ENCODE results near the gene DCAF4.
"Not testable (repeated sequence)": the region's sequence is repeated elsewhere in the genome, so short reads cannot be mapped to it uniquely, and the experiment has no call there.

DCAF4 gene

DNA sequence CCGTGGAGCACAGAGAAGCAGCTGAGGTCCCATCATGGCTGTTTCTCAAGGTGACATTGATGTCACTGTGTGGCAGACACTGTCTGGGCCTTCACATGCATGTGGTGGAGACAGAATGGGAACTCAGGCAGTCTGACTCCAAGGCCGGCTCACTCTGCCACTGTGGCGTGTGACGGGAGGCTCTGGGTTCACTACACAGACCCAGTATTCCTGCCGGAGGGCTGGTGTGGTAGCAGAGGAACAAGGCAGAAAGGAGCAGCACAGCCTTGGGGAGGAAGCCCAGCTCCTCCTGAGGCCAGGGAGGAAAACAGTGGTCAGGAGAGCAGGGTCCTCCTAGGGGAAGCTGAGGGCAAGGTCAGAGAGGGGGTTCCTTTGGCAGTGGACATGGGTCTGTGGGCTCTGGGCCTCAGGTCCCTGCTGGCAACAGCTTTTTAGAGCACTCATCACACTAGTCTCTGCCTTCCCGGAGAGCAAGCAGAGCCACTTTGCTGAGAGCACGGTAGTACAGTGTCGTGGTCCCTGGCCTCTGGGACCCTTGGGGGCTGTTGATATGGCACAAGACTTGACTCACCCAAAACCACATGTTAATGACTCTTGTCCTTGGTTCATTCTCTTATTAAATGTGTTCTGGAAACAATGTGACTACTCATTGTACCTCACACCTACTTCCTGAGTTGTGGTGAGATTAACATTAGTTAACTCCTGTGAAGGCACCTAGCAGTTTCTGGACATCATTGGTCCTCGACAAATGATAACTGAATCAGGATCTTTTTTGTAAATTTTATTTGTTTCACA lies 21.3 kb downstream of the DCAF4 start:
- TF ChIP-seq JUND (IDR thresholded peaks at IDR 0.05; ENCODE audit: low read depth), result no peak
- in situ Hi-C loops (cut with HindIII; ENCODE audit: low pct_unique_long_range_greater_than_20kb, low sequenced_read_pairs), result no loop called here
- DNase-seq (ENCODE audit: low read depth in 1 of 2, low spot score in 1 of 2), result no peak

DNA sequence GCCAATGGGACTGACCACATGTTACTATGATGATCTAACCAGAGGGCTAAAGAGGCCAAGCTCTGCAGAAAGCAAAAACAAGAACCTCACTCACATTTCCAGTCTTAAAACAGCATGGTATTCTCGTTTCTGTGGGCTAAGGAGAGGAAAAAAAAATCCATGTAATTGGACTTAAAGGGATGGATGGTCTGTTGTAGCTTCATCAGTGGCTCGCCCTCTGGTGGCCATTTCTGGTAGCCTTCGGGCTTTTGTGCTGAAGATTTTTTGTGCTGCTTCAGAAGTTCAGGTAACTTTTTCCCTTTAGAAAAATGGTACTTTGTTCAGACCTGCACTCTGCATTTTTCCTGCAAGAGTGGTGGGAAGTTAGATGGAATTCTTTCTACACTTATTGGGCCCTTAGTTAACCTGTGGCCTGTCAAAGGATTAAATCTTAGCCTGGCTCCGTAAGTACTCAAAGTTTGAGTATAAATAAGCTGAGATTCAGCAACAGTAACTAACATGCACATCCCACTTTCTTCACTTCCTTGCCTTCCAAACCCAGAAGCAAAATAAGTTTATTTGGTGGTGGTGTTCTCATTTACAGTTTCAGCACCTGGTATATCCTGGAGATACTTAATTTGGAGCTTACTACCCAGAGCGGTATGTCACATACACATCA lies 22.3 kb downstream of the DCAF4 start:
- TF ChIP-seq JUND (IDR thresholded peaks at IDR 0.05; ENCODE audit: low read depth), result no peak
- in situ Hi-C loops (cut with HindIII; ENCODE audit: low pct_unique_long_range_greater_than_20kb, low sequenced_read_pairs), result no loop called here
- peak; percentile 63 to 71 for DNase-seq (ENCODE audit: low read depth in 1 of 2, low spot score in 1 of 2)

DNA sequence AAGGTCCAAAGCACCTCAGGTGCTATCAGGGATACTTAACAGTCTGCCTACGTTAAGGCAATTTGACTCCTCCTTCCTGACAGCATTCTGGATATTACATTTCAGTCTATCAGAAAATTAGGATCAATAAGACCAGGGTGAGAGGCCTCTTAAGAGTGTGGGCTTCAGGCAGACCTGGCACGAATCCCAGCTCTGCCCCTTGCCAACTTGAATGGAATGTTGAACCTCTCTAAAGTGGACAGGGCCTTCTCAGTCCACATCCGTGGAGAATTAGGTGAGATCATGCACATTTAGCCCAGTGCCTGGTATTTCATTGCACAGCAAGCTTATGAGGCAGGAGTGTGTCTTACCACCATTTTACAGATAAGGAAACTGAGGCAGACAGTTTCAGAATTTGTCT lies 25.9 kb downstream of the DCAF4 start:
- DNase-seq (ENCODE audit: low read depth in 1 of 2, low spot score in 1 of 2), result no peak
- TF ChIP-seq JUND (IDR thresholded peaks at IDR 0.05; ENCODE audit: low read depth), result no peak
- in situ Hi-C loops (cut with HindIII; ENCODE audit: low pct_unique_long_range_greater_than_20kb, low sequenced_read_pairs), result no loop called here

DNA sequence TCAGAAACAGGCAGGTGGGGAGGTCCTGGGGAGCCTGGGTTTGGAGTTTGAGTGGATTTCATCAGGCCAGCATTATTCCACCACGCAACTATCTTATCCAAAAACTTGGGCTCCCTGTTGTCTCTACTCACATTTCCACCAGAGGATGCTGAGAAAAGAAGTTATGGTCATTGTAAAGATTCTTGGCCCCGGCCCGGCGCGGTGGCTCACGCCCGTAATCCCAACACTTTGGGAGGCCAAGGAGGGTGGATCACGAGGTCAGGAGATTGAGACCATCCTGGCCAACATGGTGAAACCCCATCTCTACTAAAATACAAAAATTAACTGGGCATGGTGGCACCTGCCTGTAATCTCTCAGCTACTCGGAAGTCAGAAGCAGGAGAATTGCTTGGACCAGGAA lies 30.5 kb downstream of the DCAF4 start:
- DNase-seq (ENCODE audit: low read depth in 1 of 2, low spot score in 1 of 2); in situ Hi-C loops (cut with HindIII; ENCODE audit: low pct_unique_long_range_greater_than_20kb, low sequenced_read_pairs): not testable (repeated sequence)

DNA sequence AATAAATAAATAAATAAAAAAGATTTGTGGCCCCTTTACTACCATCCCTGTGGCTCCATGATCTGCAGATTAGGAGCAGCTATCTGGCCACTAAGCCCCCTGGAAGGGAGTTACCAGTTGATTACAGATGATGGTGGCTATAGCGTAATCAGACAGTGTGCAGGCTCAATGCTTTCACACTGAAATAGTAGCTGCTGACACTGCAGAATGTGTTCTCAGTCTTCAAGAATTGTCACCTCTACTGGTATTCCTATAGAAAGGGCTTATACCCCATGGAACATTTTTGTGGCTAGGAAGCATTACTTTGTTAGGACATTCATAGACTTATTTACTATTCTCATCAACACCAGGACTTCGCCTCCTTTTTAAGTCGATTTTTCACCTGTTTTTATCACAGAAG lies 30.9 kb downstream of the DCAF4 start:
- no peak for DNase-seq (ENCODE audit: low read depth in 1 of 2, low spot score in 1 of 2)
- in situ Hi-C loops (cut with HindIII; ENCODE audit: low pct_unique_long_range_greater_than_20kb, low sequenced_read_pairs), result no loop called here
- TF ChIP-seq JUND (IDR thresholded peaks at IDR 0.05; ENCODE audit: low read depth), result no peak

DNA sequence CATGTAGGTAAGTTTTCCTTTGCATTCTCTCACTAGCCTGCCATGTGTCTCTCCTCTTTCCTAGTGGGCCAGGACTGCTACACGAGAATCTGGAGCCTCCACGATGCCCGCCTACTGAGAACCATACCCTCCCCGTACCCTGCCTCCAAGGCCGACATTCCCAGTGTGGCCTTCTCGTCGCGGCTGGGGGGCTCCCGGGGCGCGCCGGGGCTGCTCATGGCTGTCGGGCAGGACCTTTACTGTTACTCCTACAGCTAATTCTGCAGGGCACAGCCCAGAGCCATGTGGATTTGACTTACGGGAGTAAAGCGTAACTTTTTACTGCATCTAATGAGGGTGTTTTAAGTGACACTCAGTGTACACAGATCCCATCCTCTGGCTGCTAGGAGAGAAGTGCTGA lies 32.3 kb downstream of the DCAF4 start:
- in situ Hi-C loops (cut with HindIII; ENCODE audit: low pct_unique_long_range_greater_than_20kb, low sequenced_read_pairs), result no loop called here
- no peak for DNase-seq (ENCODE audit: low read depth in 1 of 2, low spot score in 1 of 2)
- no peak for TF ChIP-seq JUND (IDR thresholded peaks at IDR 0.05; ENCODE audit: low read depth)

DNA sequence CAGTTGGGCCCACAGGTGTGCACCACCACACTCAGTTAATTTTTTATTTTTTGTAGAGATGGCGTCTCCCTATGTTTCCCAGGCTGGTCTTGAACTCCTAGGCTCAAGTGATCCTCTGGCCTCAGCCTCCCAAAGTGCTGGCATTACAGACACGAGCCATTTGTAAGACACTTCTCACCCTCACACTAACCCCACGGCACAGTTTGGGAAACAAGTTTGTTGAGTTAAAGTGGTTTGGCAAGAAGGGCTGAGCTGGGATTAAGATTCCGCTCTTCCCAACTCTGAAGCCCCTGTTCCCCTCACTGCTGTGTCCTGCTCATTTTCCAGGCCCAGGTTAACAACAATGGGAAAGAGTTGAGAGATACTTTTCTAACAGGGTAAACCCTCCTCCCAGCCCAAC lies 34.8 kb downstream of the DCAF4 start:
- in situ Hi-C loops (cut with HindIII; ENCODE audit: low pct_unique_long_range_greater_than_20kb, low sequenced_read_pairs), result not testable (repeated sequence)
- DNase-seq (ENCODE audit: low read depth in 1 of 2, low spot score in 1 of 2), result peak in 1 of 2 experiments; percentile 70

DNA sequence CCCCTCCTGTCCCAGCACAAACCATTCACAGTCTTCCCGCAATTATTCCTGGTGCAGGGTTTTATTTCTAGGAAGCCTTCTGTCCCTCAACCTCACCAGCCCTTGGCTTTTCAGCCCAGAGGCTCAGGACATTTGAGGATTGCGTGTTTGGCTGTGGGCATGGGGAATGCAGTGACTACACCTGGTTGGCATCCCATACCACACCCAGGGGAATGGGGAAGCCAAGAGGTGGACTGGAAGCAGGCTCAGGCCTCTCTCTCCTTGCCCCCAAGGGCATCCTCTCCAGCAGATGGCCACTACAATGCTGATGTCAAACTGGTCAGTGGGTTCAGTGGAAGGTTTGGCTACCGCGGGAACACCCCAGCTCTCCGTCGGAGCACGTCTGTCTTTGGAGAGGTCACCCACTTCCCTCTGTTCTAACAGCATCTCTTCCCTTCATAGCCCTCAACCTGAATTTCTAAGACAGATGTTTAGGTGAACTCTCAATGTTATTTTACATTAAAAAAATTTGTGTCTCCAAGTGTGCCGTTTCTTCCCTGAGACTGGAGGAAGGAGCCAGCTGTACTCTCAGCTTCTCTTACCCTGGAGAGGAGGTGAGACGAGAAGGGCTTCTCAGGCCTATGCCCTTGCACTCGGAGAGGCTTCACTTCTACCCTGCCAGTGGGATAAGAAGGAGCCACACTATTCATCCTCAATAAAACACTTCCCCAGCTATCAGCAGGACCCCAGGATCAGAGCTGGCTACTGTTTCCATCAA lies 35.5 kb downstream of the DCAF4 start:
- in situ Hi-C loops (cut with HindIII; ENCODE audit: low pct_unique_long_range_greater_than_20kb, low sequenced_read_pairs), result no loop called here
- no peak; the same call in 1 of the 2 replicates for TF ChIP-seq JUND (IDR thresholded peaks at IDR 0.05; ENCODE audit: low read depth)
- peak; percentile 45 to 88 for DNase-seq (ENCODE audit: low read depth in 1 of 2, low spot score in 1 of 2)

DNA sequence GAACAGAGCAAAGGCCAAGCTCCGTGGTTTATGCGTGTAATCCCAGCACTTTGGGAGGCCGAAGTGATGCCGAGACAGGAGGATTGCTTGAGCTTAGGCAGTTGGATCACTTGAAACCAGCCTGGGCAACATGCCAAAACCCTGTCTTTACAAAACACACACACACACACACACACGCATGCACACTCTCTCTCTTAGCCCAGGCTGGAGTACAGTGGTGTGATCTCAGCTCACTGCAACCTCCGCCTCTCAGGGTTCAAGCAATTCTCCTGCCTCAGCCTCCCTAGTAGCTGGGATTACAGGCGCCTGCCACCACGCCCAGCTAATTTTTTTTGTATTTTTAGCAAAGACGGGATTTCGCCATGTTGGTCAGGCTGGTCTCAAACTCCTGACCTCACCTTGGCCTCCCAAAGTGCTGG lies 36.1 kb downstream of the DCAF4 start:
- DNase-seq (ENCODE audit: low read depth in 1 of 2, low spot score in 1 of 2), result peak in 1 of 2 experiments; percentile 67
- in situ Hi-C loops (cut with HindIII; ENCODE audit: low pct_unique_long_range_greater_than_20kb, low sequenced_read_pairs), result not testable (repeated sequence)

DNA sequence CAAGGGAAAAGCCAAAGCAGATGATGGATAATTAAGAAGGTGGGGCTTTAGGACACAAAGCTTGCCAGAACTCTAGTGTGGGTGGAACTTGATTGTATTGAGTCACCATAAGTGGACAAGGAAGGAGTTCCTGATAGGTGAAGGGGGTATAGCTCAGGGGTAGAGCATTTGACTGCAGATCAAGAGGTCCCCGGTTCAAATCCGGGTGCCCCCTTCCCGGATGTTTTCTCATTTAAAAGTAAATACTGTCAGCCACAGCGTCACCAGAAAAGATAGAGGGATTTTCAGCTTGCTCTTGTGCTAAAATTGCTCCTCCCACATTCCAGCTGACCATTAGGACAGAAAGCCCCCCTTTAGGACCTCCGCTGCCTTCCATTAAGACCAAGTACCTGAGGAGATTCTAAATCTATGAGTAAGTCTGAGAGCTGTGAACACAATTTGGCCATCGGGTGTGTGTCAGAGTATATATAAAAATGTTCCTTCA lies 36.6 kb downstream of the DCAF4 start:
- in situ Hi-C loops (cut with HindIII; ENCODE audit: low pct_unique_long_range_greater_than_20kb, low sequenced_read_pairs), result no loop called here
- DNase-seq (ENCODE audit: low read depth in 1 of 2, low spot score in 1 of 2), result peak in 1 of 2 experiments; percentile 43
- TF ChIP-seq JUND (IDR thresholded peaks at IDR 0.05; ENCODE audit: low read depth), result no peak

DNA sequence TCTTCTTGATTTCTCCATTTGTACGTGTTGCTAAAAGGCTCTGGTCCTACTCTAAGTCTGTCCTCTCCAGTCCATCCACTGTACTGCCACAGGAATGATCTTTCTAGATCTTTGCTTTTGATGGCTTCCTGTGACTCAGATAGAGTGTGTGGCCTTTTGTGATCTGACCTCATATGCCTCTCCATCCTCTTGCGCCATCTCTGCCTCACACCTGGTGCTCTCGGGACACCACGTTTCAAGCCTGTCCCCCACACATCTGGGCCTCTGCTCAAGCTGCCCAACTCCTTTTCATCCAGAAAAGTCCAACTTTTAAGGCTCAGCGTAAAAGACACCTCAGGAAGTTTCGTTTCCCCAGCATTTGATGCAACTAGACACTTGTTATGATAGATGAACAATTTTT lies 39.0 kb downstream of the DCAF4 start:
- TF ChIP-seq JUND (IDR thresholded peaks at IDR 0.05; ENCODE audit: low read depth), result no peak
- DNase-seq (ENCODE audit: low read depth in 1 of 2, low spot score in 1 of 2), result no peak
- in situ Hi-C loops (cut with HindIII; ENCODE audit: low pct_unique_long_range_greater_than_20kb, low sequenced_read_pairs), result no loop called here

DNA sequence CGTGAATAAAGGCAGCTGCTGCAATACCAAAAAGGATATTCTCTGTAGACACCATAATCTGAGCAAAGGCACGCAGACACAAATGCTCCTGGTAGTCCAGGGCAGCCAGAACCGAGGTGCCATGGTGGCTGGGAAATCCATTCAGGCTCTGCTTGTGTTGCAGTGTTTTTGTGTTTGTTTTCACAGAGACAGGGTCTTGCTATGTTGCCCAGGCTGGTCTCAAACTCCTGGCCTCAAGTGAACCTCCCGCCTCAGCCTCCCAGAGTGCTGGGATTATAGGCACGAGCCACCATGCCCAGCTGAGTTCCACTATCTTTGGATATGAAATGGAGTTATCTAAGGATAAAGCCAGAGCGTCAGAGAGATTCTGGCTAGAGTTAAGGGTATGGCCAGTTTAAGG lies 39.8 kb downstream of the DCAF4 start:
- DNase-seq (ENCODE audit: low read depth in 1 of 2, low spot score in 1 of 2), result no peak
- in situ Hi-C loops (cut with HindIII; ENCODE audit: low pct_unique_long_range_greater_than_20kb, low sequenced_read_pairs), result no loop called here
- no peak for TF ChIP-seq JUND (IDR thresholded peaks at IDR 0.05; ENCODE audit: low read depth)

DNA sequence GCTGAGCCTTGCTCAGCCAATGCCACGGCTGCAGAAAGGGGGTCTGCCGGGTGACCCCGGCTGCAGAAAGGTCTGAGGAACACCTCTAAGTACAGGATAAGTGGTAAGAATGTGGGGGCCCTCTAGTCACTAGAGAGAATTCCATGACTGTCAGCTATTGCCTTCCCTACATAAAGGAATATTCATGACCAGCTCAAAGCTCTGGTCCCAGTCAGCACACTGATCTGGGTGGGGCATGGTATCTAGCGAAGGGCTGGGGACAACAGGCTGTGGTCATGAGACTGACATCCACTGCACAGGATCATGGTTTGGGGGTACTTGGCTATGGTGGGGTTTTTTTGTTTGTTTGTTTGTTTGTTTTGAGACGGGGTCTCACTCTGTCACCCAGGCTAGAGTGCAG lies 42.1 kb downstream of the DCAF4 start:
- DNase-seq (ENCODE audit: low read depth in 1 of 2, low spot score in 1 of 2), result no peak
- TF ChIP-seq JUND (IDR thresholded peaks at IDR 0.05; ENCODE audit: low read depth), result no peak
- in situ Hi-C loops (cut with HindIII; ENCODE audit: low pct_unique_long_range_greater_than_20kb, low sequenced_read_pairs), result no loop called here

Measured in T47D (cell line).